ENCODE measurements around the gene HOXC5. TPM values are rescaled to one million over a fixed set of nuclear protein-coding genes. Genes with fewer than 3 reads are reported as not detected.

The HOXC5 gene
- total RNA-seq: 28.7 to 33.8 TPM (median 29.3 TPM) in 3 replicates

DNA sequence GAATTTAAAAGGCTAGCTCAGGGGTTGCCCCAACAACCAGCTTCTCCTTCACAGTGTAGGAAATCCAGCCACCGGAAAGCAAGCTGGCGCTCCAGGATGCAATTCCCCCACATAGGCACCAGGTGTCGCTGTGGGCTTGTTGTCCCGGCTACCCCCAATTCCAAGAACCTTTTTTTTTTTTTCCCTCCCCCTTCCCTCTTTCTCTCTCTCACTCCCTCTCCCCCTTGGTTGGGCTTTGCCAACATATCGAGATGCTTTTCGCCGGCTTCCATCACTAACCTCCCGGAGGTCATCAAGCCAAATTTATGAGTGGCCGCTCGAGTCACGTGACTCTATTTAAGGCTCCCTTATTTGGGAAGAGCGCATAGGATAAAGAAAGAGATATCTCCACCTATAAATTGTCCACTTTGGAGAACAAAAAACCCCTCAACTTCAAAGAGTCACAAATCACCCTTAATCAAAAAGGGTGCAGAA lies at the start of gene HOXC5:
TSS of gene HOXC5 (plus strand) at position 424 of the 474 bp plus-strand sequence. CDS start 73 bp downstream, outside the sequence.
- DNase-seq (ENCODE audit: low spot score in 2 of 2, unreplicated experiment in 2 of 2): peak in 1 of 2 experiments; percentile 94
- peaks cover 28% of the 10 kb centered on the region for H3K27me3 Mint-ChIP-seq (ENCODE audit: low read depth)
- no peaks in the 10 kb centered on the region for H3K36me3 Mint-ChIP-seq
- peak within 1 kb of the TSS; percentile 98 for H3K27ac Mint-ChIP-seq
- H3K4me1 Mint-ChIP-seq: peaks cover 78% of the 10 kb centered on the region
- peak within 1 kb of the TSS; percentile 86 for H3K4me3 Mint-ChIP-seq
- TF ChIP-seq, protein P1, sequence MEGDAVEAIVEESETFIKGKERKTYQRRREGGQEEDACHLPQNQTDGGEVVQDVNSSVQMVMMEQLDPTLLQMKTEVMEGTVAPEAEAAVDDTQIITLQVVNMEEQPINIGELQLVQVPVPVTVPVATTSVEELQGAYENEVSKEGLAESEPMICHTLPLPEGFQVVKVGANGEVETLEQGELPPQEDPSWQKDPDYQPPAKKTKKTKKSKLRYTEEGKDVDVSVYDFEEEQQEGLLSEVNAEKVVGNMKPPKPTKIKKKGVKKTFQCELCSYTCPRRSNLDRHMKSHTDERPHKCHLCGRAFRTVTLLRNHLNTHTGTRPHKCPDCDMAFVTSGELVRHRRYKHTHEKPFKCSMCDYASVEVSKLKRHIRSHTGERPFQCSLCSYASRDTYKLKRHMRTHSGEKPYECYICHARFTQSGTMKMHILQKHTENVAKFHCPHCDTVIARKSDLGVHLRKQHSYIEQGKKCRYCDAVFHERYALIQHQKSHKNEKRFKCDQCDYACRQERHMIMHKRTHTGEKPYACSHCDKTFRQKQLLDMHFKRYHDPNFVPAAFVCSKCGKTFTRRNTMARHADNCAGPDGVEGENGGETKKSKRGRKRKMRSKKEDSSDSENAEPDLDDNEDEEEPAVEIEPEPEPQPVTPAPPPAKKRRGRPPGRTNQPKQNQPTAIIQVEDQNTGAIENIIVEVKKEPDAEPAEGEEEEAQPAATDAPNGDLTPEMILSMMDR (IDR thresholded peaks at IDR 0.05; ENCODE audit: unreplicated experiment): peak; percentile 99
- no peaks in the 10 kb centered on the region for H3K9me3 Mint-ChIP-seq

DNA sequence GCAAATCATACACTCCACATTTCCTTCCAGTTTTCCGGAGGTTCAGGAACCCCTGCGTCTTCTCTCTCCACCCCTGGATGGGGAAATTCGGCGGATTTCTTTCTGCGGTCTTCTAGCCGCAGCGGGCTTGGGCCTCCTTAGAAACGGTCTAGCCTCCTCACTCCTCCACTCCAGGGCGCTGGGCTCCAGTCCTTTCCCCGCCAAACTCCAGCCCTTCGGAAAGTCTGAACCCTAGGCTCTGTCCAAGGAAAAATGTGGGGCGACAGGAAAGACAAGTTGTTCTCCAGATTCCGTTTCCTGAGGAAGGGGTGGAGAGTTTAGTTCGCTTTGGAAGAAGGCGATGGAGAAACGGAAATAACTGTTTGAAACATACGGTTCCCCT lies 49.3 kb upstream of the HOXC5 start:
- H3K4me3 Mint-ChIP-seq: no peak overlapping the region
- peaks cover 100% of the 10 kb centered on the region for H3K27me3 Mint-ChIP-seq (ENCODE audit: low read depth)
- H3K36me3 Mint-ChIP-seq: peaks cover 3% of the 10 kb centered on the region

DNA sequence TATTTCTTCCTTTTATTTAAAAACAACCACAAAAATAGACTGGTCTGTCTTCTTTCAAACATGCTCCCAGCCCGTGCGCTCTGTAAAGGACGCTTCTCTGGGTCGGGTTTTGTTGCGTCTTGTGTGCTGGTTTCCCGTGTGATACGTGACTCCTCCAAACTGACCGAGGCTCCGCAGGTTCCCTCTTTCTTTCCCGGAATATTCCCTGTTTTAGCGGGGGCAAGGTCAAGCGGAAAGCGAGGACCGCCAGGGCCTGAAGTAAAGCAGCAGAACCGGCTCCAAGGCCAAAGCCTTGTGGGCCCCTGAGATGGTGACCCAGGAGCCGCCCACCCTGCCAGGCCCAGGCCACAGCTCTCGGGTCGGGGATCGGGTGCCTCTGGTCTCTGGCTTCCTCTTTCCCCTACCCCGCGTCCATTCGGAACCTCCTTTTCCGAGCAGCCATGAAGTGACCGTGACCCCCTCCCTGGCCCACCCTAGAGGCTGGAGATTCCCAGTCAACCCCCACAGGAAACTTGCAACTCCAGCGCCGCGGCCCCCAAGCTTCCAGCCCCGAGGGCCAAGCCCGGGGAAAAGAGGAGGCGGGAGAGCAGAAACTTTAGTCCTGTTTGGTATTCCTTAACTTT lies 48.8 kb upstream of the HOXC5 start:
- DNase-seq (ENCODE audit: low spot score in 2 of 2, unreplicated experiment in 2 of 2): no peak
- no peaks in the 10 kb centered on the region for H3K9me3 Mint-ChIP-seq
- peaks cover 100% of the 10 kb centered on the region for H3K27me3 Mint-ChIP-seq (ENCODE audit: low read depth)
- H3K36me3 Mint-ChIP-seq: peaks cover 3% of the 10 kb centered on the region
- TF ChIP-seq, protein P1 (IDR thresholded peaks at IDR 0.05; ENCODE audit: unreplicated experiment): no peak
- no peak overlapping the region for H3K27ac Mint-ChIP-seq
- H3K4me3 Mint-ChIP-seq: no peak overlapping the region
- peaks cover 15% of the 10 kb centered on the region for H3K4me1 Mint-ChIP-seq

More for the DNA sequence above, 49.3 kb upstream of the HOXC5 start:
- peaks cover 13% of the 10 kb centered on the region for H3K4me1 Mint-ChIP-seq
- no peak overlapping the region for H3K27ac Mint-ChIP-seq
- TF ChIP-seq, protein P1 (IDR thresholded peaks at IDR 0.05; ENCODE audit: unreplicated experiment): no peak
- no peaks in the 10 kb centered on the region for H3K9me3 Mint-ChIP-seq
- DNase-seq (ENCODE audit: low spot score in 2 of 2, unreplicated experiment in 2 of 2): no peak

DNA sequence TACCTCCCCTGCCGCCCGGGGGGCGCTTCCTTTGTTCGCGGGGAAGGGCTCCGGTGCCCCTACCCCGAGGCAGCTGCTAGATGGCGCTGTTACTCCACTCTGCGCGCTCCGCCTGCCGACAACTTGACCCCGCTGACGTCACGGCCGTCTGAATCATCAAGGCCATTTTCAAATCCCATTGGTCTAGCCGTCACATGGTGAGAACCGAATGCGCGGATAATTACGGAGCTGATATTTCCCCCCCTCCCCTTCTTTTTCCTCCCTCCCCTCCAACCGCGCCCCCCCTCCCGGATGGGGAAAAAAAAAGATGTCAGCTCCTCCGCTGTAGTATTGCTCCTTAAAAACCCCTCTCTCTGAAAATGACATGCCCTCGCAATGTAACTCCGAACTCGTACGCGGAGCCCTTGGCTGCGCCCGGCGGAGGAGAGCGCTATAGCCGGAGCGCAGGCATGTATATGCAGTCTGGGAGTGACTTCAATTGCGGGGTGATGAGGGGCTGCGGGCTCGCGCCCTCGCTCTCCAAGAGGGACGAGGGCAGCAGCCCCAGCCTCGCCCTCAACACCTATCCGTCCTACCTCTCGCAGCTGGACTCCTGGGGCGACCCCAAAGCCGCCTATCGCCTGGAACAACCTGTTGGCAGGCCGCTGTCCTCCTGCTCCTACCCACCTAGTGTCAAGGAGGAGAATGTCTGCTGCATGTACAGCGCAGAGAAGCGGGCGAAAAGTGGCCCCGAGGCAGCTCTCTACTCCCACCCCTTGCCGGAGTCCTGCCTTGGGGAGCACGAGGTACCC lies 47.8 kb upstream of the HOXC5 start, which contains the start of gene HOXC10:
TSS of gene HOXC10 (plus strand) at position 246 of the 791 bp plus-strand sequence. CDS start at position 360, 114 bp downstream.
- peak within 1 kb of the TSS; percentile 59 for H3K27ac Mint-ChIP-seq
- peaks cover 3% of the 10 kb centered on the region for H3K36me3 Mint-ChIP-seq
- peak; percentile 89 to 93 for DNase-seq (ENCODE audit: low spot score in 2 of 2, unreplicated experiment in 2 of 2)
- H3K4me1 Mint-ChIP-seq: peaks cover 19% of the 10 kb centered on the region
- no peaks in the 10 kb centered on the region for H3K9me3 Mint-ChIP-seq
- TF ChIP-seq, protein P1 (IDR thresholded peaks at IDR 0.05; ENCODE audit: unreplicated experiment): peak; percentile 74
- H3K27me3 Mint-ChIP-seq (ENCODE audit: low read depth): peaks cover 100% of the 10 kb centered on the region
- peak within 1 kb of the TSS; percentile 52 for H3K4me3 Mint-ChIP-seq

DNA sequence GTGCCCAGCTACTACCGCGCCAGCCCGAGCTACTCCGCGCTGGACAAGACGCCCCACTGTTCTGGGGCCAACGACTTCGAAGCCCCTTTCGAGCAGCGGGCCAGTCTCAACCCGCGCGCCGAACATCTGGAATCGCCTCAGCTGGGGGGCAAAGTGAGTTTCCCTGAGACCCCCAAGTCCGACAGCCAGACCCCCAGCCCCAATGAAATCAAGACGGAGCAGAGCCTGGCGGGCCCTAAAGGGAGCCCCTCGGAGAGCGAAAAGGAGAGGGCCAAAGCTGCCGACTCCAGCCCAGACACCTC lies 47.2 kb upstream of the HOXC5 start:
- H3K27ac Mint-ChIP-seq: peak overlapping the region; percentile 59
- peaks cover 3% of the 10 kb centered on the region for H3K36me3 Mint-ChIP-seq
- DNase-seq (ENCODE audit: low spot score in 2 of 2, unreplicated experiment in 2 of 2): no peak
- TF ChIP-seq, protein P1 (IDR thresholded peaks at IDR 0.05; ENCODE audit: unreplicated experiment): no peak
- peaks cover 19% of the 10 kb centered on the region for H3K4me1 Mint-ChIP-seq
- peaks cover 100% of the 10 kb centered on the region for H3K27me3 Mint-ChIP-seq (ENCODE audit: low read depth)
- H3K9me3 Mint-ChIP-seq: no peaks in the 10 kb centered on the region
- peak overlapping the region; percentile 52 for H3K4me3 Mint-ChIP-seq

All from mesothelial cell of epicardium (in vitro differentiated cells).